GM19043 (cell line): Measurements from ENCODE around the gene FNDC4.
"Not testable (repeated sequence)": the region's sequence is repeated elsewhere in the genome, so short reads cannot be mapped to it uniquely, and the experiment has no call there.

Experiments used
- ATAC-seq: cut with Tn5 transposase; IDR thresholded peaks from one replicate; pipeline ENCODE4 v1.9.1; 2021; ENCODE audit warnings: low read depth; ENCODE audit not compliant: unreplicated experiment

The FNDC4 gene

DNA sequence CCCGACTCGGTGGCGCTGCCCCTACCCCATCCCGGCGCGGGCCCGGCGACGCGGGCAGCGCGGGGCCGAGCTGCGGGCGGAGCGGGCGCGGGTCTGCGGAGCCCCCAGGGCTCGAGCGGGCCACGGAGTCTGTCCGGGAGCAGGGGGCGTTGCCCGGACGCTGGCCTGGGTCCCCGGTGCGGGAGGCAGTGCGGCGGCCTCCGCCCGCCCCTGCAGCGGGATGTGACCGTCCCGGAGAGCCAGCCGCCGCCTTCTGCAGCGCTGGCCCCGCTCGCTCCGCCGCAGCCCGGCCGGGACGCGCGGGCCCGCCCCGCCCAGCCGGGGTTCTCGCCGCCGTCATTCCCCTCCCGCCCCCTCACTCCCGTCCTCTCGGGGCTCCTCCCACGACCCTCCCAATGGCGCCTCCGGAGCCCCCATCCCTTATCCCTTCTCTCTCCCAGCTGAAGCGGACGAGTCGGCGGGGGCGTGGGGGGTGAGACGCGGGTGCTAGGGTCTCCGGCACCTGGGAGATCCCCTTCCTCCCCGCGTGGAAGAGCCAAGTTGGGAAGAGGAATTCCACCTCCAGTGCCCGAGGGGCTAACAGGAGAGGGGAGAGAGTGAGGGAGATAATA lies at the start of gene FNDC4:
TSS of gene FNDC4 (minus strand) at position 257 of the 611 bp plus-strand sequence. CDS start 521 bp downstream, outside the sequence.
- no peak for ATAC-seq

GRCh38 chr2:27544143-27544821 lies 49.3 kb upstream of the FNDC4 start:
- ATAC-seq = no peak

GRCh38 chr2:27539649-27540048 lies 44.6 kb upstream of the FNDC4 start:
- ATAC-seq = not testable (repeated sequence)

DNA sequence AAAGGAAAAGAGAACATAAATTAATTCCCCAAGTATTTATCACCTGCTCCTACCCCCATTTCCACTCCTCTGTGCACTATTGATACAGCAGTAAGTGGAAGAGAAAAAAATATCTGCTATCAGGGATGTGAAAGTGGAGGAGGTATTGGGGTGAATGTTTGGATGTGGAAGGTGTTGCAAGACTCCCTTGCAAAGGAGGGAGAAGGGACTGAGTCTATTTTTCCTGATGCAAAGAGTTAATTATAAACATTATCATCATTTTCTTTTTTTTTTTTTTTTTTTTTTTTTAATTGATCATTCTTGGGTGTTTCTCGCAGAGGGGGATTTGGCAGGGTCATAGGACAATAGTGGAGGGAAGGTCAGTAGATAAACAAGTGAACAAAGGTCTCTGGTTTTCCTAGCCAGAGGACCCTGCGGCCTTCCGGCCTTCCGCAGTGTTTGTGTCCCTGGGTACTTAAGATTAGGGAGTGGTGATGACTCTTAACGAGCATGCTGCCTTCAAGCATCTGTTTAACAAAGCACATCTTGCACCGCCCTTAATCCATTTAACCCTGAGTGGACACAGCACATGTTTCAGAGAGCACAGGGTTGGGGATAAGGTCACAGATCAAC lies 43.9 kb upstream of the FNDC4 start:
- ATAC-seq = not testable (repeated sequence)

- ATAC-seq = no peak
These were observed 42.3 kb upstream of the FNDC4 start for GRCh38 chr2:27537287-27537686.

DNA sequence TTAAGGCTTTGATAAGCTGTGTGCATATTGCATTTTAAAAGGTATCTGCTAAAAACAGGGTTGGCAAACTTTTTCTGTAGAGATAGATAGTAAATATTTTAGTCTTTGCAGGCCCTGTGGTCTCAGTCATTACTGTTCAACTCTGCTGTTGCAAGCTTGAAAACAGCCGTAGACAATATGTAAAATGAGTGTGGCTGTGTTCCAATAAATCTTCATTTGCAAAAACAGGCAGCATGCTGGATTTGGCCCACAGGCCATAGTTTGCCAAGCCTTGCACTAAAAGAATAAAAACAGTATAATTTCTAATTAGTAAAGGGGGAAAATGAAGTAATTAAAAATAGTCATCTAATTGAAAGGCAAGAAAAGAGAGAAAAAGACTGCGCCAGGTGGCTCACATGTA lies 37.0 kb upstream of the FNDC4 start:
- ATAC-seq = no peak

GRCh38 chr2:27527182-27527581 lies 32.2 kb upstream of the FNDC4 start:
- ATAC-seq = no peak

DNA sequence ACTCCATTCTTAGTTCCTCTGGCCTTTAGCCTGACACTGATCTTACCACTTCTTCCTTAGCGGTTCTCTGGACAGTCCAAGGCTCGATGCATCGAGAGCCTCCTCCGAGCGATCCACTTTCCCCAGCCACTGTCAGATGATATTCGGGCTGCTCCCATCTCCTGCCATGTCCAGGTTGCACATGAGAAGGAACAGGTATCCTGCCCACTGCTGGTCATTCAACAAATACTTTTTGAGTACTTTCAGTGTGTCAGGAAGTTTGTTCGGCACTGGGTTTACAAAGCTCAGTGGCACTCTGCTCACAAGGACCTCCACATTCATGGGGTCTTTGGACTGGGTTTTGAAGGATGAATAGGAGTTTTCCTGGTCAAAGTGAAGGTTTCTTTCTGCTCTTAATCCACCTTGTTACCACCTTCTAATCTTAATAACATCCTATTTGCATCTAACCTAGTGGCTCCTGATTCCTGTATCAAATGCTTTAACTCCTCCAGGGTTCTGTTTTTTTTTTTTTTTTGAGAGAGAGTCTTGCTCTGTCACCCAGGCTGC lies 27.5 kb upstream of the FNDC4 start:
- no peak for ATAC-seq

DNA sequence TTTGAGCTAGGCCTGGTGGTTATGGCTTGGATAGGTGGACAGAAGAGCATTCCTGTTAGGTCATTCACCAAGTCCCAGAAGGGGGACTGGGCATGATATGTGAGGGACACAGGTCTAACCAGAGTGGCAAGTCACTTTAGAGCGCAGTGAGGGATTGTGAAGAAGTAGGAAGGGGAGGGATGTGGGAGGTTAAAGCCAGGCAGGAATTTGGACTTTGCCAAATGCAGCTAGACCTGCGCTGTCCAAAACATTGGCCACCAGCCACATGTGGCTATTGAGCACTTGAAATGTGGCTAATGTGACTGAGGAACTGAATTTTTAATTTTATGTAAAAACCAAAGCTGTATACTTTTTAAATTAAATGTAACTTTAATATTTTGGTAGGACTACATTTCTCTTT lies 25.3 kb upstream of the FNDC4 start:
- no peak for ATAC-seq

DNA sequence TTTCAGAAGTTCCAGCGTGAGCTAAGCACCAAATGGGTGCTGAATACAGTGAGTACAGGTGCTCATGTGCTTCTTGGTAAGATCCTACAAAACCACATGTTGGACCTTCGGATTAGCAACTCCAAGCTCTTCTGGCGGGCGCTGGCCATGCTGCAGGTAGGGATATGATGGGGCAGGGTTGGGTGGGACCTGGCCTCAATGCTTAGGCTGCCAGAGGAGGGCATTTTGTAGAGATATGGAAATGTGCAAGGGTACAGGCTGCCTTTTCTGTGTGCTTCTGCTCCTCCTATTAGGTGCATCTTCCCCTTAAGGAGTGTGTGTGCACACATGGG lies 23.7 kb upstream of the FNDC4 start:
- ATAC-seq = no peak

DNA sequence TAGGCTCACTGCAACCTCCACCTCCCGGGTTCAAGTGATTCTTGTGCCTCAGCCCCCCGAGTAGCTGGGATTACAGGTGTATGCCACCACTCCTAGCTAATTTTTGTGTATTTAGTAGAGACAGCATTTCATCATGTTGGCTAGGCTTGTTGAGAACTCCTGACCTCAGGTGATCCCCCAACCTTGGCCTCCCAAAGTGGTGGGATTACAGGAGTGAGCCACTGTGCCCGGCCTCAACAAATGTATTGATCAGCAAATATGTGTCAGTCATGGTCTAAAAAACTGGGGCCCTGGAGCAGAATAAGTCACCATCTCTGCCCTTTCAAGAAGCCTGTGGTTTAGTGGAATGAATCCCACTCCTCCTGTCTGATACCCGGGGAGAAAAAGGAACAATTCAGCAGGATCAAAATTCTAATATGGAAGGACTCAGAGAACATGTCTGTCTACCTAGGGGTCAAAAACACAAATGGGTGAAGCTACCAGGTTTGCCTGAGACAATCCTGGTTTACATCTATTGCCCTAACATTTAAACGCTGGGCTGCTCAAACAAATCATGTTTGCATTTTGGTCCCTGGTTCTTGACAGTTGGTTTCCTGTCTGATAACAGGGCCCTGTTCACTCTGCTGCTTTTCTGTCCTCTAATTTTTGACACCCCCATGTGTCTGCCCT lies 23.2 kb upstream of the FNDC4 start:
- ATAC-seq = no peak

DNA sequence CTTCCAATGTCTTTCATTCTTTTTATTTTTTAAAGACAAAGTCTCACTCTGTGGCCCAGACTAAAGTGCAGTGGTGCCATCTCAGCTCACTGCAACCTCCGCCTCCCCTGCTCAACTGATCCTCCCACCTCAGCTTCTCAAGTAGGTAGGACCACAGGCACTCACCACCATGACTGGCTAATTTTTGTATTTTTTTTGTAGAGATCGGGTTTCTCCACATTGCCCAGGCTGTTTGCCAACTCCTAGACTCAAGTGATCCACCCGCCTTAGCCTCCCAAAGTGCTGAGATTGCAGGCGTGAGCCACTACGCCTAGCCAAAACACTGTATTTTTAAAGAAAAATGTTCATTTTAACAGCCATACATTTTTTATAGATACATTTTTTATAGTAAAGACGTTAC lies 14.3 kb upstream of the FNDC4 start:
- no peak for ATAC-seq

- ATAC-seq = no peak
These were observed 12.3 kb upstream of the FNDC4 start for GRCh38 chr2:27507293-27507692.

DNA sequence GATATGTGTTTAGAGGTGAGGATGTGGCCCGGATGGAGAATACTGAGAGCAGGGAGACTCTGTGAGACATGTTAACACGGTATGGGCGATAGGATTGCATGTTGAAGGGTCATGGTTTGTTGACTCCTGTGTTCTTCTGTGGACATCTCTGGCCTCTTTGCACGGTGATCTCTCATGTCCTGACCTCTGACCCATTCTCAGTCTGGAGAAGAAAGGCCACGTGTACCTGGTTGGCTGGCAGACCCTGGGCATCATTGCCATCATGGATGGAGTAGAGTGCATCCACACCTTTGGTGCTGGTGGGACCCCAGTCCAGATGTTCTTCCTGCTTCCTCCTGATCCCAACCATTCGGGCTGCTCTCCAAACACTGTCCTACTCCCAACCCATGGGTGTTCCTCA lies 11.6 kb upstream of the FNDC4 start:
- no peak for ATAC-seq

GRCh38 chr2:27502142-27502541 lies 7.1 kb upstream of the FNDC4 start:
- no peak for ATAC-seq

GRCh38 chr2:27501042-27501441 lies 6.0 kb upstream of the FNDC4 start:
- no peak for ATAC-seq

DNA sequence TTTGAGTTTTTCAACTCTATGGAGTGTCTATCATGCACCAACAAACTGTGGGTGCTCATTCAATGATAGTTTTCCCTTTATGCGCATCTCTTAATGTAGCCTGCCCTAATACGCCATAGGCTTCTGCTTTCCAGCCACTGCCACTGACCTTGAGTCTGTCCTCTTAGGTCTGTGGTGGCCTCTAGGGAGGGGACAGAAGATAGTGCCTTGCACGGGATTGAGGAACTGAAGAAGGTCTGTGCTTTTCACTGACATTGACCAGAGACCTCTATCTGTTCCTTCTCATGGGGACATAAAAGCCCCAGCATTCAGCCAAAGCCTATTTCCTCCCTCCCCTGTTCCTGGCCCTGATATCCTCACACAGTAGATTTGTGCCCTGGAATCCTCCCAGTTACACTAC lies 4.0 kb upstream of the FNDC4 start:
- no peak for ATAC-seq

DNA sequence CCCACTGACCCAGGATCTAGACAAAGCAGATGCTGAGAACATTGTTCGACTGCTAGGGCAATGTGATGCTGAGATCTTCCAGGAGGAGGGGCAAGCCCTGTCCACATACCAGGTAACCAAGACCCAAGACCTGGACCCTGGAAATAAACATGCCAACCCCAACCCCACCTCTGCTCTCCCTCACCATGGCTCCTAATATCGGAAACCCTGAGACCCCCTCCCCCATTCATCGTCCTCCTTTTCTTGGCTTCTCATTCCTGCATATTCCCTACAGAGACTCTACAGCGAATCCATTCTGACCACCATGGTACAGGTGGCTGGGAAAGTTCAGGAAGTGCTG lies 2.3 kb upstream of the FNDC4 start:
- no peak for ATAC-seq

GRCh38 chr2:27496357-27497287 lies 1.6 kb upstream of the FNDC4 start, which contains the start of gene GCKR:
TSS of gene GCKR (plus strand) at chr2:27496839. CDS start at chr2:27496905, 66 bp downstream.
- ATAC-seq = no peak

DNA sequence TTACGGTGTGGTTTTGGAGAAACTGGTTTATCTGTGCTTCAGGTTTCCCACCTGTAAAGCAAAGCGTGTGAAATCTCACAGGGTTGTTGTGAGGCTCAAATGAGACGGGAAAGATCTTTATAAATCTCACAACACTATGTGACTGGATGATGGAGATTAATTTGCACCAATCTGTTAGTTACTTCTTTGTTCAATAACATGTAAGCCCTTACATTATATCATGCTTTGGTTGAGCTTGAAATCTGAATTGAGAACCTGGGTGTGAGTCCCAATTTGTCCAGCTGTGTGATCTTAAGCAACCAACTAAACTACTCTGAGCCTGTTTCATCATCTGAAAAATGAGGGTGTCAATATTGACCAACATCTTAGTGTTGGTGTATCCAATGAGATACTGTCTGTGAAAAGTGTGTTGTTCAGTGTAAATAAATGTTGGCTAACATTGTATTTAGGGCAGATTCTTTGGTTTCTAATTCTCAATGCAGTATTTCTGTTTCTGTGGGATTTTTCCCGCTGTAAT lies 898 bp upstream of the FNDC4 start:
- no peak for ATAC-seq
